Measurements from ENCODE around the gene MRPL42. TPM values are rescaled to one million over a fixed set of nuclear protein-coding genes. Genes with fewer than 3 reads are reported as not detected.
A peak's percentile ranks its signal among the peaks of the same experiment; 100 is the strongest.

Gene MRPL42
- total and polyA plus RNA-seq, 2 experiments from 2014 or later = 41.5 to 92.5 TPM

DNA sequence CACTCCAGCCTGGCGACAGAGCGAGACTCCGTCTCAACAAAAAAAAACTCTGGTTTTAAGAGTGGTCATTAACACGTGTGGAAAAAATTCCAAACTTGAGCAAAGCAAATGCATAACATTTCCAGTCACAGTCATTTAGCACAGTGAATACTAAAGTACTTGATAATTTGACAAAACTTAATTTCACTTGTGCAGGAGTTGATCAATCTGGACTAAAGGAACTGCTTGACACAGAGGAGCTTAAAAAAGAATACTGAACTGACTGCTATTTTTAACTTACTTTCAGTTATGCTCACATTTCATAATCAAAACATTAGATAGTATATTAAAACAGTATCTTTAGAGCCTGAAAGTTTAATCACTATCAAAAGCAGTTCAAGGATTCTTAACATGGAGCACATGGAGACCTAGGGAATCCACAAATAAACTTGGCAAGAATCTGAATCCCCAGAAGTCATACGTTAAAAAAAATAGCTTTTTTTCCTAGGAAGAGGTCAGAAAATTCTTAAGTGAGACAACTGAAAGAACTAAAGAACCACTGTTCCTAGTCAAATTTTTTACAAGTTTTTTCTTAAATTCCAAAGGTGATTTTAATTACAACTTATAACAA lies 33.0 kb upstream of the MRPL42 start:
- Histone ChIP-seq H3K4me3 (no peak overlapping the region), H3K27me3 (no peaks in the 10 kb centered on the region), H3K4me1 (ENCODE audit: low read depth) (peaks cover 16% of the 10 kb centered on the region), H3K36me3 (no peaks in the 10 kb centered on the region), H3K9me3 (ENCODE audit: low read depth) (no peaks in the 10 kb centered on the region), H3K27ac (peak overlapping the region; percentile 56)
- no peak for DNase-seq (ENCODE audit: low read depth in 1 of 2, low spot score in 1 of 2)
- TF ChIP-seq, protein P1, sequence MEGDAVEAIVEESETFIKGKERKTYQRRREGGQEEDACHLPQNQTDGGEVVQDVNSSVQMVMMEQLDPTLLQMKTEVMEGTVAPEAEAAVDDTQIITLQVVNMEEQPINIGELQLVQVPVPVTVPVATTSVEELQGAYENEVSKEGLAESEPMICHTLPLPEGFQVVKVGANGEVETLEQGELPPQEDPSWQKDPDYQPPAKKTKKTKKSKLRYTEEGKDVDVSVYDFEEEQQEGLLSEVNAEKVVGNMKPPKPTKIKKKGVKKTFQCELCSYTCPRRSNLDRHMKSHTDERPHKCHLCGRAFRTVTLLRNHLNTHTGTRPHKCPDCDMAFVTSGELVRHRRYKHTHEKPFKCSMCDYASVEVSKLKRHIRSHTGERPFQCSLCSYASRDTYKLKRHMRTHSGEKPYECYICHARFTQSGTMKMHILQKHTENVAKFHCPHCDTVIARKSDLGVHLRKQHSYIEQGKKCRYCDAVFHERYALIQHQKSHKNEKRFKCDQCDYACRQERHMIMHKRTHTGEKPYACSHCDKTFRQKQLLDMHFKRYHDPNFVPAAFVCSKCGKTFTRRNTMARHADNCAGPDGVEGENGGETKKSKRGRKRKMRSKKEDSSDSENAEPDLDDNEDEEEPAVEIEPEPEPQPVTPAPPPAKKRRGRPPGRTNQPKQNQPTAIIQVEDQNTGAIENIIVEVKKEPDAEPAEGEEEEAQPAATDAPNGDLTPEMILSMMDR (IDR thresholded peaks at IDR 0.05; ENCODE audit: low read depth, low read length) = no peak

DNA sequence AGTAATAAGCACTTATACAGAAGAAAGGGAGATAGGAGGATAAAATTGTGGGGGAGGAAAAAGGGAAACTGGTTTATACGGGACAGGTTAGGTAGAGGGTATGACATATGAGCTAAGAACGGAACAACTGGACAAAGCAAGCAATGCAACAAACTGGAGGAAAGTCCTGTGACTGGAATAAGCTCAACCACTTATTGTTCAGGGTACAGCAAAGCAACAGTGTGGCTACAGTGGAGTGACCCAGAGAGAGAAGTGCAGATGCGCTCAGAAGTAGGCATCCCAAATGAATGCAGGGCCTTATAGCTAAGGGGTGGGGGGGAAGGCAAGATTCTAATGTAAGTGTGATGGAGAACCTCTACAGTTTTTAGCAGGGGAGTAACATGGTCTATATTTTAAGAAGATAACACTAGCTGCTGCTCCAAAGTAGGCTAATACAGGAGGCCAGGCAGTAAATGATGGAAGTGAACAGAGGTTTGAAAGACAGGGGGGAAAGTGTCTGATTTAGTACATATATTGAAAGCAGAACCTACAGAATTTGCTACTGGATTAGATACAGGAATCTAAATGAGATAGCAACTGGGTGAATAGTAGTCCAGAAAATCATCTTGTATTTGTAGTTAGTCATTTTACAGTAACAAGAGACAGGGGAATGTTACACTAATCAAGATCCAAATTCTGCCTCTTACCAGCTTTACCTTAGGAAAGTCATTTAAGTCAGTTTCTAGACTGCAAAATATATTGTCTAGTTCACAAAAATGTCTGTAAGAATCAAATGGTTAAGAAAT lies 28.9 kb upstream of the MRPL42 start:
- Histone ChIP-seq H3K9me3 (ENCODE audit: low read depth) (no peaks in the 10 kb centered on the region), H3K27me3 (no peaks in the 10 kb centered on the region), H3K4me3 (no peak overlapping the region), H3K4me1 (ENCODE audit: low read depth) (peaks cover 13% of the 10 kb centered on the region), H3K27ac (no peak overlapping the region), H3K36me3 (no peaks in the 10 kb centered on the region)
- TF ChIP-seq, protein P1 (IDR thresholded peaks at IDR 0.05; ENCODE audit: low read depth, low read length) = no peak
- DNase-seq (ENCODE audit: low read depth in 1 of 2, low spot score in 1 of 2) = no peak

DNA sequence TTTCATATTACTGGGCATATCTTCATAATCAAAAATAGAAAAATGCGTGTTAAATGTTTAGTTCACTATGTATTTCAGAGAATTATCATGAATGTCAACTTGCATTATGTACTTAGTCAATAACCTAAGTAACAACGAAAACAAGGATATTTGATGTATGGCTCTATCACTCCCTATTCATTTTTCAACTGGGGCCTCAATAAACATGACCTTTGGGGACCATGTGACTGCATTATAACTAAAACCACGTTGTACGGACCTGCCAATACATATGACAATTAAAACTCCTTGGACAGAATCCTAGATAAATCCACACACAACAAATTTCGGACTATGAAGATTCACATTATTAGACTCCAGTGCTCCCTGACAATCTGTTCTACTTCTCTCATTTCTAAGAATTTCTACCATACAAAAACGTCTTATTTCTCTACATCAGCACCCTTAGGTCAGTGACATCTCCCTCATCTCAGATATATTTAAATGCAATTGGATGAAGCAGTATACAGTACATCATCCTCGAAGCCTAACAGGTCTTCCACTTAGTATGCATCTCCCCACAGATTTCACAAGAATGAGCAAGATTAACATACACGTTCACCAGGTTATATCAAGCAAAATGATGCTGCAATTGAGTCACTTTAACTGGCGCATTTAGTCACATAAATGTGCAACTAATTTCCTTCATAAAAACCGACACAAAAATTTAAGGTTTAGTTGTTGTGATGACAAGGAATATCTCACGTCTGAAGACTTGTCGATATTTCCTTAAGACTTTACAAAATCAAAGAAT lies 27.1 kb upstream of the MRPL42 start:
- TF ChIP-seq, protein P1 (IDR thresholded peaks at IDR 0.05; ENCODE audit: low read depth, low read length) = no peak
- no peak for DNase-seq (ENCODE audit: low read depth in 1 of 2, low spot score in 1 of 2)

DNA sequence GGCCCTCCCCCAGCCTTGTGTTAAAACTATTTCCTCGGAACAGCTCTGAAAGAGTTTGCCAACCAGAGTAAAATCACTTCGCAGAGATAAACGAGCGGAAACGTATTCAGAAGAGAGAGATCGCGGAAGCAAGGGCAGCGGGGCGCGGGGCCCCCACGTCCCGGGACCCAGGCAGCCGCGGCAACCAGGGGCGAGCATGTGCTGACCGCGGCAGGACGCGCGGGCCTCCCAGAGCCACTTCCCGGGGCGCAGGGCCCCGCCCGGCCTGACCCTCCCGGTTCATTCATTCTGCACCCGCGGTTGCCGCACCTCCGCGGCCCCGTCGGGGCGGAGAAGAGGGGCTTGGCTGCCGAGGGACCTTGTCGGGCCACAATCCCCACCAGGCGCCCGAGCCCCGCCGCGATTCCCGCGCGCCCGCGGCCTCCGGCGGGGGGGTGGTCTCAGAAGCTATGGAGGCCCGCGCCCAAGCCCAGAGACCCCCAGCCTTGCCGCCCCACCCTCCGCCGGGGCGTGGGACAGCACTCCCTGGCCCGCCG lies 26.2 kb upstream of the MRPL42 start:
- Histone ChIP-seq H3K27me3 (peaks cover 8% of the 10 kb centered on the region), H3K27ac (peak overlapping the region; percentile 91), H3K36me3 (no peaks in the 10 kb centered on the region), H3K4me3 (peak overlapping the region; percentile 89), H3K4me1 (ENCODE audit: low read depth) (peaks cover 7% of the 10 kb centered on the region), H3K9me3 (ENCODE audit: low read depth) (no peaks in the 10 kb centered on the region)
- peak; percentile 21 to 46 for DNase-seq (ENCODE audit: low read depth in 1 of 2, low spot score in 1 of 2)
- TF ChIP-seq, protein P1 (IDR thresholded peaks at IDR 0.05; ENCODE audit: low read depth, low read length) = no peak

More for the DNA sequence above, 27.1 kb upstream of the MRPL42 start:
- no peak overlapping the region for H3K27ac ChIP-seq
- H3K4me3 ChIP-seq = peak overlapping the region; percentile 89
- H3K4me1 ChIP-seq (ENCODE audit: low read depth) = peaks cover 7% of the 10 kb centered on the region
- H3K36me3 ChIP-seq = no peaks in the 10 kb centered on the region
- H3K9me3 ChIP-seq (ENCODE audit: low read depth) = no peaks in the 10 kb centered on the region
- peaks cover 6% of the 10 kb centered on the region for H3K27me3 ChIP-seq

DNA sequence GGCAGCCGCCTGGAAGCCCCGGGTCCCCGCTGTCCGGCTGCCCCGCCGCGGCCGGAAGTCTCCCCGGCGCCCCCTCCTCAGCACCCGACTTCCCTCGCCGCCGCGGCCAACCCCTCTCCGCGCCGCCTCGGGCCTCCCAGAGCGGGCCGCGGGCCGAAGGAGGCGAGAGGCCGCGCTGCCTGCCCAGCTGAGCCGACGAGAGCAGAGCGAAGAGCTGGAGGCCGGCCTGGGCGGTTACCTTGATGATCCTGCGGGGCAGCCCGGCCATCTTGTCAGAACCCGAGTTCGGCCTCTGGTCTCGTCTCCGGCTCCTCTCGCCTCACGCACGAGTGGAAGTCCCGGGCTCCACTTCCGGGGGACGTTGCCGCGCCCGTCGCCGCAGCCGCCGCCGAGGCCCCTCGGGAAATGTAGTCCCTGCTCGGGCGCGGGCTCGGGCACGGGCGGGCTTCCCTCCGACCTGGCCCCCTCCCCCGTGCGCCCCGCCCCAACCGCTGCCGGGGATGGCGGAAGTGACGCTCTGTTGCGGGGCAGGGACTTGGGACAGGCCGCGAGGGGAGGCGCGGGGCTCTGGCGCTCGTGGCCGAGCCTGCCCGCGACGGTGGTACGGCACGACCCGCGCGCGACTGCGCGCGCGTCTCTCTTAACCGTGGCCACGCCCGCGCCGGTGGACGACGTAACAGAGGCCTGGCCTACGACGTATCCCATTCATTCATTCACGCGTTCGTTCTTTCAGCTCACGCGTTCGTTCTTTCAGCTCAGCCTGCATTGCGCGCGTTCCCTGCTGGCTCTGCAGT lies 25.5 kb upstream of the MRPL42 start, which contains the start of gene UBE2N:
TSS of gene UBE2N (minus strand) at position 331 of the 794 bp plus-strand sequence. CDS start at position 268, 63 bp downstream.
- Histone ChIP-seq H3K36me3 (no peaks in the 10 kb centered on the region), H3K4me1 (ENCODE audit: low read depth) (peaks cover 7% of the 10 kb centered on the region), H3K4me3 (peak within 1 kb of the TSS; percentile 89), H3K9me3 (ENCODE audit: low read depth) (no peaks in the 10 kb centered on the region), H3K27me3 (peaks cover 8% of the 10 kb centered on the region), H3K27ac (peak within 1 kb of the TSS; percentile 91)
- TF ChIP-seq, protein P1 (IDR thresholded peaks at IDR 0.05; ENCODE audit: low read depth, low read length) = no peak
- DNase-seq (ENCODE audit: low read depth in 1 of 2, low spot score in 1 of 2) = peak; percentile 97
